ENCODE data around the gene ARIH2.

The ARIH2 gene

GRCh38 chr3:49021813-49022687 is 103.4 kb downstream of the ARIH2 start, which contains the start of gene NDUFAF3:
NDUFAF3 (plus strand) TSS chr3:49022121; CDS start chr3:49022145, 24 bp downstream.
- DNase-seq, result peak; percentile 67

GRCh38 chr3:49022688-49023171 is 104.1 kb downstream of the ARIH2 start:
- DNase-seq, result no peak

- DNase-seq, result no peak
Measured at GRCh38 chr3:49023775-49024174, 105.1 kb downstream of the ARIH2 start.

GRCh38 chr3:49024449-49024848 is 105.8 kb downstream of the ARIH2 start:
- DNase-seq, result no peak

GRCh38 chr3:49025005-49025792 is 106.6 kb downstream of the ARIH2 start:
- no peak for DNase-seq

GRCh38 chr3:49025793-49026520 is 107.3 kb downstream of the ARIH2 start:
- DNase-seq, result no peak

- no peak for DNase-seq
Measured at GRCh38 chr3:49026536-49026935, 107.9 kb downstream of the ARIH2 start.

GRCh38 chr3:49027634-49028033 is 109.0 kb downstream of the ARIH2 start:
- DNase-seq, result no peak

GRCh38 chr3:49028298-49028672 is 109.6 kb downstream of the ARIH2 start:
- DNase-seq, result no peak

- DNase-seq, result peak; percentile 53
Measured at GRCh38 chr3:49028673-49029562, 110.3 kb downstream of the ARIH2 start, which contains the start of gene IMPDH2. IMPDH2 (minus strand) TSS chr3:49029398; CDS start chr3:49029350, 48 bp downstream.

GRCh38 chr3:49029563-49029884 is 110.9 kb downstream of the ARIH2 start:
- DNase-seq, result no peak

- DNase-seq, result no peak
Measured at GRCh38 chr3:49030321-49030720, 111.7 kb downstream of the ARIH2 start.

GRCh38 chr3:49032646-49033304 is 114.1 kb downstream of the ARIH2 start:
- DNase-seq, result no peak

- no peak for DNase-seq
Measured at GRCh38 chr3:49034650-49035049, 116.0 kb downstream of the ARIH2 start.

GRCh38 chr3:49035281-49035680 is 116.6 kb downstream of the ARIH2 start:
- no peak for DNase-seq
